ENCODE results near the gene C16orf96.

The C16orf96 gene

GRCh38 chr16:4616047-4616811 lies 60.1 kb downstream of the C16orf96 start:
- no peaks in the 10 kb centered on the region for H3K36me3 ChIP-seq (ENCODE audit: control insufficient read depth, insufficient read depth, low read length)
- peak overlapping the region; percentile 57 for H3K4me3 ChIP-seq (ENCODE audit: low read length)
- no peaks in the 10 kb centered on the region for H3K27me3 ChIP-seq (ENCODE audit: control insufficient read depth, insufficient read depth, low read length)
- H3K9ac ChIP-seq (ENCODE audit: low read length), result peak overlapping the region; percentile 98
- no peaks in the 10 kb centered on the region for H3K9me3 ChIP-seq (ENCODE audit: control insufficient read depth, low read length)
- H3K4me1 ChIP-seq (ENCODE audit: control insufficient read depth, insufficient read depth, low read length), result peaks cover 48% of the 10 kb centered on the region

GRCh38 chr16:4617880-4618279 lies 61.7 kb downstream of the C16orf96 start:
- Histone ChIP-seq H3K4me3 (ENCODE audit: low read length) (no peak overlapping the region), H3K9ac (ENCODE audit: low read length) (no peak overlapping the region), H3K27me3 (ENCODE audit: control insufficient read depth, insufficient read depth, low read length) (no peaks in the 10 kb centered on the region), H3K36me3 (ENCODE audit: control insufficient read depth, insufficient read depth, low read length) (no peaks in the 10 kb centered on the region), H3K9me3 (ENCODE audit: control insufficient read depth, low read length) (no peaks in the 10 kb centered on the region), H3K4me1 (ENCODE audit: control insufficient read depth, insufficient read depth, low read length) (peaks cover 44% of the 10 kb centered on the region)

GRCh38 chr16:4618645-4619418 lies 62.7 kb downstream of the C16orf96 start:
- H3K9me3 ChIP-seq (ENCODE audit: control insufficient read depth, low read length), result no peaks in the 10 kb centered on the region
- no peaks in the 10 kb centered on the region for H3K27me3 ChIP-seq (ENCODE audit: control insufficient read depth, insufficient read depth, low read length)
- H3K4me1 ChIP-seq (ENCODE audit: control insufficient read depth, insufficient read depth, low read length), result peaks cover 36% of the 10 kb centered on the region
- H3K36me3 ChIP-seq (ENCODE audit: control insufficient read depth, insufficient read depth, low read length), result no peaks in the 10 kb centered on the region
- H3K4me3 ChIP-seq (ENCODE audit: low read length), result no peak overlapping the region
- H3K9ac ChIP-seq (ENCODE audit: low read length), result peak overlapping the region; percentile 15

GRCh38 chr16:4623593-4623992 lies 67.5 kb downstream of the C16orf96 start:
- Histone ChIP-seq H3K9ac (ENCODE audit: low read length) (no peak overlapping the region), H3K9me3 (ENCODE audit: control insufficient read depth, low read length) (no peaks in the 10 kb centered on the region), H3K4me1 (ENCODE audit: control insufficient read depth, insufficient read depth, low read length) (peaks cover 23% of the 10 kb centered on the region), H3K4me3 (ENCODE audit: low read length) (no peak overlapping the region), H3K27me3 (ENCODE audit: control insufficient read depth, insufficient read depth, low read length) (no peaks in the 10 kb centered on the region), H3K36me3 (ENCODE audit: control insufficient read depth, insufficient read depth, low read length) (no peaks in the 10 kb centered on the region)

- Histone ChIP-seq H3K4me3 (ENCODE audit: low read length) (peak within 1 kb of the TSS; percentile 59), H3K27me3 (ENCODE audit: control insufficient read depth, insufficient read depth, low read length) (no peaks in the 10 kb centered on the region), H3K9me3 (ENCODE audit: control insufficient read depth, low read length) (no peaks in the 10 kb centered on the region), H3K4me1 (ENCODE audit: control insufficient read depth, insufficient read depth, low read length) (peaks cover 17% of the 10 kb centered on the region), H3K36me3 (ENCODE audit: control insufficient read depth, insufficient read depth, low read length) (no peaks in the 10 kb centered on the region), H3K9ac (ENCODE audit: low read length) (peak within 1 kb of the TSS; percentile 98)
These were observed 68.1 kb downstream of the C16orf96 start, which contains the start of gene MGRN1 for GRCh38 chr16:4624015-4624826. Gene MGRN1 (plus strand): TSS chr16:4624826. CDS start chr16:4624961, 135 bp downstream.

- Histone ChIP-seq H3K9me3 (ENCODE audit: control insufficient read depth, low read length) (no peaks in the 10 kb centered on the region), H3K36me3 (ENCODE audit: control insufficient read depth, insufficient read depth, low read length) (no peaks in the 10 kb centered on the region), H3K9ac (ENCODE audit: low read length) (peak overlapping the region; percentile 98), H3K4me1 (ENCODE audit: control insufficient read depth, insufficient read depth, low read length) (peaks cover 17% of the 10 kb centered on the region), H3K27me3 (ENCODE audit: control insufficient read depth, insufficient read depth, low read length) (no peaks in the 10 kb centered on the region), H3K4me3 (ENCODE audit: low read length) (peak overlapping the region; percentile 59)
These were observed 68.9 kb downstream of the C16orf96 start for GRCh38 chr16:4624827-4625559.

GRCh38 chr16:4625560-4626159 lies 69.5 kb downstream of the C16orf96 start:
- peak overlapping the region; percentile 59 for H3K4me3 ChIP-seq (ENCODE audit: low read length)

GRCh38 chr16:4626396-4626795 lies 70.3 kb downstream of the C16orf96 start:
- Histone ChIP-seq H3K36me3 (ENCODE audit: control insufficient read depth, insufficient read depth, low read length) (no peaks in the 10 kb centered on the region), H3K9ac (ENCODE audit: low read length) (peak overlapping the region; percentile 98), H3K4me1 (ENCODE audit: control insufficient read depth, insufficient read depth, low read length) (peaks cover 17% of the 10 kb centered on the region), H3K4me3 (ENCODE audit: low read length) (no peak overlapping the region), H3K9me3 (ENCODE audit: control insufficient read depth, low read length) (no peaks in the 10 kb centered on the region), H3K27me3 (ENCODE audit: control insufficient read depth, insufficient read depth, low read length) (no peaks in the 10 kb centered on the region)

More at GRCh38 chr16:4625560-4626159, 69.5 kb downstream of the C16orf96 start:
- Histone ChIP-seq H3K36me3 (ENCODE audit: control insufficient read depth, insufficient read depth, low read length) (no peaks in the 10 kb centered on the region), H3K9ac (ENCODE audit: low read length) (peak overlapping the region; percentile 98), H3K9me3 (ENCODE audit: control insufficient read depth, low read length) (no peaks in the 10 kb centered on the region), H3K4me1 (ENCODE audit: control insufficient read depth, insufficient read depth, low read length) (peaks cover 17% of the 10 kb centered on the region), H3K27me3 (ENCODE audit: control insufficient read depth, insufficient read depth, low read length) (no peaks in the 10 kb centered on the region)

- no peak overlapping the region for H3K9ac ChIP-seq (ENCODE audit: low read length)
- no peaks in the 10 kb centered on the region for H3K27me3 ChIP-seq (ENCODE audit: control insufficient read depth, insufficient read depth, low read length)
- peaks cover 17% of the 10 kb centered on the region for H3K4me1 ChIP-seq (ENCODE audit: control insufficient read depth, insufficient read depth, low read length)
- H3K4me3 ChIP-seq (ENCODE audit: low read length), result no peak overlapping the region
- H3K9me3 ChIP-seq (ENCODE audit: control insufficient read depth, low read length), result no peaks in the 10 kb centered on the region
- no peaks in the 10 kb centered on the region for H3K36me3 ChIP-seq (ENCODE audit: control insufficient read depth, insufficient read depth, low read length)
These were observed 72.1 kb downstream of the C16orf96 start for GRCh38 chr16:4628283-4628682.

GRCh38 chr16:4631444-4631843 lies 75.3 kb downstream of the C16orf96 start:
- no peaks in the 10 kb centered on the region for H3K9me3 ChIP-seq (ENCODE audit: control insufficient read depth, low read length)
- H3K36me3 ChIP-seq (ENCODE audit: control insufficient read depth, insufficient read depth, low read length), result no peaks in the 10 kb centered on the region
- no peak overlapping the region for H3K9ac ChIP-seq (ENCODE audit: low read length)
- H3K4me3 ChIP-seq (ENCODE audit: low read length), result no peak overlapping the region
- H3K27me3 ChIP-seq (ENCODE audit: control insufficient read depth, insufficient read depth, low read length), result no peaks in the 10 kb centered on the region
- H3K4me1 ChIP-seq (ENCODE audit: control insufficient read depth, insufficient read depth, low read length), result peaks cover 5% of the 10 kb centered on the region

All from mucosa of stomach (tissue), 1 donor.